Activated CD8-positive, alpha-beta memory T cell treated with anti-CD3 and anti-CD28 coated beads for 36 hours (primary cell): ENCODE measurements around the gene PCNX2. TPM values are rescaled to one million over a fixed set of nuclear protein-coding genes. Genes with fewer than 3 reads are reported as not detected.

Experiments
- CTCF ChIA-PET: fragments of 350-600 bp; sonication (Branson Sonifier 250); formaldehyde crosslinking; loops from one replicate; lab custom pipeline; 2021; ENCODE audit warnings: antibody characterized with exemption; lab: Charles Lee
- POLR2A ChIA-PET: fragments of 350-600 bp; sonication (Branson Sonifier 250); formaldehyde crosslinking; loops from one replicate; lab custom pipeline; 2021; ENCODE audit warnings: antibody characterized with exemption; lab: Charles Lee
- total RNA-seq, 2 experiments: library from RNA; stranded (reverse); gene quantifications; one replicate each; pipeline ENCODE4 v1.2.3, GENCODE V29; 2021

PCNX2 gene
- total RNA-seq, 2 experiments from 2014 or later, result 18.7 to 20.2 TPM

DNA sequence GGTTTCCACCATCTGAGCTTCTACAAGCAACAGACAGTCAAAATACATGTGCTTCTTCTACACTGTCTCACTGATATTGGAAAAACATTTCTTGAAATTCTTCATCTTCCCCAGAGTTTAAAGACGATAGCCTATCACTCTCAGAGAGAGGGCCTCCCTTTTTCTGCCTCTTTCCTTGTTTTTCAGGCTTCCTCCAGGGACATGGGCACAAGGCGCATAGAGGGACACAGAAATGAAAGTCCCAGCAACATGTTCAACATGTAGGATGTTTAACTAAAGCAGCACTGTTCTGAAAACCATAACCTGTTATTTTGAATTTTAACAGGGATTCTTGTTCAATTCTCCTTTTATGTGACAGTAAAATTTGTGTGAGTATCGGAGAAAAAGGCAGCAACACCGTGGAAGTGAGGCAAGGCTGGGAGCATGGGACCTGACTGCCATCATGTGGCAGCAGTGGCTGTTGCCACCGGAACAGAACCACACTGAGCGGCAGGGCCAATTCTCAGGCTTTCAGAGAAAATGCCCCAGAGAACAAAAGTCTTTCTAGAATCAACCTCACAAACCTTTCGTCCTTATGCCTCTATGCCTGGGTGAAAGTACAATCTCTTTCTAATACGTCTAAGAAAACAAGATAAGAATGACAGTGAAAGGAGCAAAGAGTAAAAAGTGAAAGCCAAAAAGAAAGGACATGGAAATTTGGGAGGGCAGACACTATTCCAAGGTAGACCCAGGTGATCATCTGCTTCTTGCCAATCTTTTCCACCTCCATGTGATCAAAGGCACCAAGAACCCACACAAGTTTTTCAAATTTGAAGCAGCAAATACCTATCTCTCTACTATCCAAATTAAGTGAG, 54.5 kb downstream of the PCNX2 start:
- ChIA-PET POLR2A (no interaction called here), CTCF (interaction anchor here (0.5 kb wide), 1 partner anchor 22 kb away, joined by 3 read pairs; no protein-coding TSS in a partner anchor)

DNA sequence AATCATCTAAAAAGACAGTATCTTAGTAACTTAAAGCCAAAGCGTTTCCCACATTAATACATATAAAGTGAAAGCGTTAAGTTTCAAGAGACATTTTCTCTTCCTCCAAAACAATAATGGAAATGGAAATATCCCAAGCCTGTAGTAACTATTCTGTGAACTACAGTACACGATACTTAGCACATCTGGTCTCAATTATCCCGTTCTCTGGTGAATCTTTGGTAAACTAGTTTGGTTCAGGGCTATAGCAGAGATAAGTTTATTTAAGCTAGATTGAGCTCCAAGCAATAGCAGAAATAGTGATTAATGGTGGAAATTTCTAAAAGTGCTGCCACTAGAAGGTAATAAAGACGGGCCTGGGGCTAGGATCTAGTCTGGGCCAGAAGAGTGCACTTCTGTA, 55.2 kb downstream of the PCNX2 start:
- ChIA-PET POLR2A (no interaction called here), CTCF (no interaction called here)

DNA sequence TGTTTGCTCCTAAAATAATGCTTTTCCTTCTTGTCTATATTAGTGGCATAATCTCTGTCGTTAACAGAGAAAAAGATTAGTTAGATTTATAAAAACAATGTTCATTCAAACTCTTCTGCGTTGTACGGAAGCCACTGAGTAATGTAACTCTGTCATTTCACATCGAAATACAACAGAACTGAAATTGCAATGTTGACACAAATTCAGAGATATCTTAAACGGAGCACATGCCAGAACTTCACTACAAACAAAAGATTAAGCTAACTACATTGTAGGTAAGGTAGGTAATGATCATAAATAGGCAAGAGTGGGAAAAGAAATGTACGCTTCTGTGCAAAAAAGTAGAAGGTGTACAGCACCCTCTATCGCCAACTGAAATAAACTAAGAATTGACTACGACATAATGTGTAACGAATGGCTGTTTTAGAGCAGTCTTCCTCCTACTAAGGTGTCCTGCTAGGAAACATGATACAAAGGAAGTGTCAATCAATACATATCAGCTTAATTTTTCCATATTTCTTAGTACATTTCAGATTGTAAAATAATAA, 56.6 kb downstream of the PCNX2 start:
- CTCF ChIA-PET, result no interaction called here
- POLR2A ChIA-PET, result no interaction called here

DNA sequence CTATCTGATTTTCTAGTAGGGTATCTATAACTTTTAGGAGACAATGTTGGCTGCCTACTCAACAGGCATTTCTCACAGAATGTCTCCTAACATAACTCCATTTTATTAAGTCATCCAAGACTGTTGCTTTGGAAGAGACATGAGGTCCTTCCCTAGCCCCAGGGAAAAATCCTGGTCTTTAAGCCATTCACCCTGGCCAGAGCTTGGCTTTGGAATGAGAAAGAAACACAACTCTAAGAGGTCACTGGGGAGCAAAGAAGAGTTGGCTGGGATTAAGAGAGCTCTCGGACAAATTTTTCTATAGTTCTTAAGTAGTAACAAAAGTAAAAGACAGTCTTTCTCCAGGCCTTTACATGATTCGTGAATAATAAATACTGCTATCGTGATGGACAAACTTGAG, 57.9 kb downstream of the PCNX2 start:
- ChIA-PET CTCF (no interaction called here), POLR2A (no interaction called here)

DNA sequence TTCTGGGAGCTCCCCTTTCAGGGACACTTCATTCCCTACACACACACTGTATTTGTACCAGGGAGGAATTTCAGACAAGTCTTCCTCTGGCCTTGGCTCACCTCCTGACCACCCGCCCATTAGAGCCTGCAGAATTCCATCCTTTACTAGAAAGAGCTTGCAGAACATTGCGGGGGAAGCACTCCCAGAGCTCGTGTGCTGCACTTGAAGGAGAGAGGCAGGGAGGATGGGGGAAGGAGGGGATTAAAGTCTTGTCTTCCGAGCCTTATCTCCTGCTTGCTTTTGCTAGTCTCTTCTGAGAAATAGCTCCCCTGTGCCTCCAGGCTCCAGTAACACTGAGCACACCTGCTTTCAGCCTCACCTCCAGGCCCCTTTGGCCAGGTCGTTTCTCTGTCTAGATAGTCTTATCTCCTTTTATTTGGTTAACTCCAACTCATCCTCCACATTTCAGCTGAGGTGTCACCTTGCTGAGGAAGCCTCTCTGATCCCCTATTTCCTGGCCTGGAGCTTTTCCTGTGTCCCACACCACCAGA, 62.0 kb downstream of the PCNX2 start:
- ChIA-PET CTCF (no interaction called here), POLR2A (no interaction called here)

DNA sequence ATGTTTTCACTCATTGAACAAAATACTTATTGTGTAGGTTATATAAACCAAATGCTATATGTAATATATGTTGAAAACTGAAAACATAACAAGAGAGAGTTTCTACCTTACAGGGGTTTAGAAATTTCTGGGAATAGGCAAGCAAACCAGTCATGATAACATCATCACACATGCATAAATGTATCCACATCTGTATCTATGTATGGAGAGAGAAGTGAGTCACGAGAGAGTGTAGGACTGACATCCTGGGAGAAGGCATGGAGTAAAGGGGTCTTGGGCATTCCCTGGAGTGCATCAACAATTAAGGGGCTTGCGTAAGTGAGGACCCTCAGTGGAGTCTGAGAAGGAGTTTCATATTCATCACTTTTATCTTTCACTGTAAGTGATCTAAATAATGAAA, 65.5 kb downstream of the PCNX2 start:
- ChIA-PET POLR2A (no interaction called here), CTCF (no interaction called here)

DNA sequence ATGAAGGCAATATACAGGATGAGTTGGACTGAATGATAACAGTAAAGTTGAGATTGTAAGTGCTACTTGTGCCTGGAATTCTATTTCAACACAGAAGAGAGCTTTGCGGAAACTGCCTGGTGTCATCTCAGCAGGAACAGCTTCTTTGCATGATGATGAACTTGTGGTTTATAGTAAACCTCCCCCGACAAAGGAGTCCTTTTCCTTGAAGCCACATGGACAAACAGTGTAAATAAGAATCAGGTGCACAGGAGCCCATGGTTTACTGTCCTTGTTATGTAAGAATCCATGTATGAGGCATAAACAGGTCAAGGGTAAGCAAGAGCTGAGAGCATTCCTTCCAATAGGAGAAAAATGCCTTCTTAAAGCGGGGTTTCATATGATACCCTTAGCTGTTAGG, 66.2 kb downstream of the PCNX2 start:
- ChIA-PET POLR2A (no interaction called here), CTCF (no interaction called here)

DNA sequence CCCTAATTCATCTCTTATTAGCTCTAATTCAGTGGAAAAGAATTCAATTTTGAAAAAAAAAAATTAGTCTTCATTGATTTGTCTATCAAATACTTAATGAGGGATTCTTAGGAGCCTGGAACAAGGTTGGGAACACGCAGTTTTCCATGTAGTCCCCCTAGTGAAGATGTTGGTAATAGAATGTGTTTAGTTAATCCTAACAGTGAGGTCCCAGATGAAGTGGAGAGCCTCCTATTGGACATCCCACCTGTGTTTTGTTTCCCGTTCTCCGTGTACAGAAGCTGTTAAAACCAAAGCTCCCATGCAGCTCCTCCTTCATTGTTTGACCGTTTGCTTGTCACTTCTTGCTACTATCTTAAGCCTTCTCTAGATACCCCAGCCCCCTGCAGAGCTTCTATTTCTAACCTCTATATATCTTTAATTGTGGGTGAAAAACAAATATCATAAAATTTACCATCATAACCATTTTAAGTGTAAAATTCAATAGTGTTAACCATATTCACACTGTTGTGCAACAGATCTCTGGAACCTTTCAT, 67.5 kb downstream of the PCNX2 start:
- ChIA-PET CTCF (no interaction called here), POLR2A (no interaction called here)

DNA sequence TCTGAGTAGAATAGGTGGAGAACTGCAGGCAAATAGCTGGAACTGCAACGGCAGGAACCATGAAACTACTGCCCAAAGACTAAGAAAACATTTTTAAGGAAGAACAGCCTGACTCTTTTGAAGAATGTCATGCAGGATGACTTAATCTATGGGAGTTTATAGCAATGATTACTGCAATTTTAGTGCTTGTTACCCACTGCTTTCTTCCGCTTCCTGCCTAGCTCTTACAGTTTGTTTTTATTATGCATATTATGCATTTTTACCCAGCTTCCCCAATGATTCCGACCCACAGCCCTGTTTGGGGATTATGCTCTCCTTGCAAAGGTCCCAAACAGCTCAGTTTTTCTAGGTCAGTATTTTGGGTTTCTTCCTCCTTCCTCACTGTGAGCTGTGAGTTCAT, 71.2 kb downstream of the PCNX2 start:
- POLR2A ChIA-PET, result no interaction called here
- CTCF ChIA-PET, result no interaction called here

DNA sequence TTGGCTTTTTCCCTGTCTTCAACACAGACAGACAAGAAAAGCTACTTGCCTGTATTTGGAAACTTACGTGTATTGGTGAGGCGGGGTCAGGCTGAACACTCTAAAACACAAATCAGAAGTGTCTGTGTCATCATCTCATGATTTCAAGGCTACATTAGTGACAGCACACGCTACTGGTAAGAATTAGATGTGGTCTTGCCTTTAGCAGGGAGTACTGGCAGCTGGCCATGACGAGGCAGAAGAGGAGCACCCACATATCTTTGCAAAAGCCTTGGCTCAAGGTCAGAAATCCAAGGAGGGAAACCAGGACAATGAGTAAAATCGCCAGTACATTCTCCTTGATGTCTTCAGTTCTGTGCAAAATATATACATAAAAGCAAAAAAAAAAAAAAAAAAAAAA, 77.7 kb downstream of the PCNX2 start:
- ChIA-PET CTCF (no interaction called here), POLR2A (no interaction called here)

DNA sequence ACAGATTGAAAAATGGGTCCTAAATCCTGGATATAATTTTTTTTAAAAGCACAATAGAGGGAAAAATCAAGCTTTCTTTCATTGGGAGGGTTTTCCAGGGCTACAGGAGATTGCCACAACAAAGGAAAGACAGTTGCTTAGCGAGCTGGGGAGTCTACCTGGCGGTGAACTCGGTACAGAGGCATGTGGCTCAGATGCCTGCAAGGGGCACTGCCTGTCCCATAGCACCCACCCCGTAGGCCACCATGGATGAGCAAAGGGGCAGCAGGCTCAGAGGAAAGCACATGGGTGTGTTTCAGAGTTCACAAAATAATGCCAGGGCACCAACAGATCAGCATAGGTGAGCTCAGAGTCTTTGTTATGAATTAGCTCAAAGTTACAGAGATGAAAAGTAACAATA, 79.5 kb downstream of the PCNX2 start:
- ChIA-PET POLR2A (no interaction called here), CTCF (no interaction called here)

DNA sequence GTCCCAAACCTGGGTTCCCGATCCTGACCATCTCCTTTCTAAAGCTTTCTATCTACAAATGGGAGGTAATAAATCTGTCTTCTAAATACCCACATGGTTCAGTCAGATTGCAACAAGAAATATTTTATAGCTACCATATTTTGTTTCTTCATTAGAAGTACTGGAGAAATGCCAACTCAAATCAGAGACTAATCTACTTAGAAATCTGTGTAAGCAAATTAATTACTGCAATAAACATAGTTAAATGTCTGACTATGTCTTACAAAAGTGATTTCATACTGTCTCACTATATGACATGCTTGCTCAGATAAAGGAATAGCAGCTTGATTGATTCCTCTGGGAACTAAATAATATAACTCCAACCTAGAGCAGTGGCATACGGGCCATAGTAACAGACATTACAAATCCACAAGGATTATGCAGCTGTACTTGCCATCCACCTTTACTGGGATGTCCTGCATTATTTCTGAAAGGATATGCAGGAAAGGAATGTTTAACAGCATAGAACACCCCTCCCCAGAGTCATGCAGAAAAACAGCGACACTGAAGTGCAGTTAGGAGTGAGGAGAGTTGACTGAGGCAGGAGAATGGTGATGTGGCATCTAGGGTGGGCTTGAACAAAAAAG, 80.3 kb downstream of the PCNX2 start:
- ChIA-PET POLR2A (no interaction called here), CTCF (no interaction called here)

DNA sequence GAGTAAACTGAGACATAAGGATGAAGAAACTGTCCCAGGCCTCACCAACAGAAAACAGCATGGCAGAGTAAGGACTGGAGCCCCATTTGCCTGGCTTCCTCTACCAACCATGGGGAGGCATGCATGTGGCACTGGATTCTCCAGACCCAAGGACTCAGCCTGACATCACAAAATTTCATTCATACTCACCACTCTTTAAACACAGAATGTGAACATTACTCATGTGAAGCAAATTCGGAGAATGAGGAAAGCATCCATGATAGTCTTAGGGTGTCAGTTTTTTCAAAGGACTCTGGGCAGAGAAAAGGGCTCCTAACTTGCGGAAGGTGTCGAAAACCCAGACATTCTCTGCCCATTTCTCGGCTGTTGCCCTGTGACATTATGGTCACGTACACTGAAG, 83.9 kb downstream of the PCNX2 start:
- CTCF ChIA-PET, result no interaction called here
- POLR2A ChIA-PET, result no interaction called here

DNA sequence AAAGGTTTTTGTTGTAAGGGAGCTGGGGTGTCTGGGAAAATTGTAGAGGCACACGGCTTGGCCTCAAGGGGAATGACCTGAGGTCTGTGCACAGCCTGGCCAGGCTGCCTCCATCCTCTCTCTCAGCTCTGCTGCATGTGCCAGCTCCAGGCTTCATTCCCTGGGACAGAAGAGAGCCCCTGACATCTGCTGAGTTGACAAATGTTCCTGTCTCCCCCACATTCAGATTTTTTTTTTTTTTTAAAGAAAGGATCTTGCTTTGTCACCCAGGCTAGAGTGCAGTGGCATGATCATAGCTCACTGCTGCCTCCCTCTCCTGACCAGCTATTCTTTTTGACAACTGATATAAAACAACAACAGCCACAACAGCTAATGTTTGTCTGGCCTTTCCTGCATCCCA, 84.4 kb downstream of the PCNX2 start:
- CTCF ChIA-PET, result no interaction called here
- POLR2A ChIA-PET, result no interaction called here

DNA sequence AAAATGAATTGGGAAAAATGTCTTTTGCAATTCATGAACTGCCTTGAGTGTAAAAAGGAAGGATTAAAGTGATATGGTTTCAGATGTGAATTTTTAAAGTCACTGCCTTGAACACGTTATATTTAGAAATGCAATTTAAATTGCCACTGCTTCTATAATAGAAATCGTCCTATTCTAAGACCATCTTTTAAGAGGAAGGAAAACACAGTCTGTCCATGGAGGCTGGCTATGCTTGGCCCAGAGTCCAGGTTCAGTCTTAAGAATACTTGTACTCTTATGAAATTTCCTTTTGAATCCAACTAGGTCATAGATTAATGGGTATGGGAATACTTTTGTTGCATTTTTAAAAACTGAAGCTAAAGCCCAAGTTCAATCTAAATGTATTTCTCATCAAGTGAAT, 86.0 kb downstream of the PCNX2 start:
- POLR2A ChIA-PET, result no interaction called here

DNA sequence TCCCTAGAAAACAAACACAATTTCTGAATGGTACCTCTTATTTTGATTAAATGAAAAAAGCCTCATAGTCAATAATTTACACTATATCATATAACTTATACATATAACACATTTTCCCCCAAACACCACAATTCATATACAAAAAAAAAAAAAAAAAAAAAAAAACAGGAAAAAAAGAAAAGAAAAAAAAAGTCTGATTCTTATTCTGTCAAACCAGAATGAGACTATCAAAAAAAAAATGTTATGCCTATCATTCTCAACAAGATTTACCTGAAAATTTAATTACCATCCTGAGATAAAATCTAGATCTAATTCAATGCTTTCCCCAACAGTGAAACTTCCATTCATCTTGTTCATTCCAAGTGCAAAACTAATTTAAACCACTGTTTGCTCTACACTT, 86.8 kb downstream of the PCNX2 start:
- POLR2A ChIA-PET, result no interaction called here
- CTCF ChIA-PET, result no interaction called here

More for the DNA sequence above, 86.0 kb downstream of the PCNX2 start:
- CTCF ChIA-PET, result no interaction called here

DNA sequence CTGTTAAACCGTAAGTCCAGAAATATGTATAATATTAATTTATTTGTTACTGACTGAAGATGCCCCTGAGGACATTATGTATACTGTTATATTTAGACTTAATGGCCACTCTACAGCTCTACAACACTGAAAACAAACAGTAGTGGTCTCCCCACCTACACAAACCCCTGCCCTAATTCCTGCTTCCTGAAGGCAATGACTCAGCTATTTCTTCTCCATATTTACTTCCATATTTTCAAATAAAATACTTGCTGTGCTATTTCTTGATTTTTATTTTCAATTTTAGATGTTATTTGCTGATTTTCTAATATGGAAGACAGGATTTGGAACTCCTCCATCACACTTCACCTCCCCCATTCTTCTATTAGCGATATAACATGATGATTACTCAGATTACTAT, 97.6 kb downstream of the PCNX2 start:
- ChIA-PET POLR2A (no interaction called here), CTCF (no interaction called here)

DNA sequence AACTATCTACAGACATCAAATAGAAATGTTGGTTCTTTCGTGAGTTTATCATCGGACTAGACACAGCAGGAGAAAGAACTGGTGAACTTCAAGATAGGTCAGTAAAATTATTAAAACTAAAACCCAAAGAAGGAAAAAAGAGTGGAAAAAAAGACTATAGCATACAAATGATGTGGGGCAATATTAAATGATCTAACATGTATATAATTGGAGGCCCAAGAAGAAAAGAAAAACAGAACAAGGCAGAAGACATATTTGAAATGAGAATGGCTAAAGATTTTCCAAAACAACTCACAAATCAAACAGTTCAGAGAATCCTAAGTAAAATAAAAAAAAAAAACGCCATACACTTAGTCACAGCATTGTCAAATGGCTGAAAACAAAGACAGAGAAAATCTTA, 101.8 kb downstream of the PCNX2 start:
- CTCF ChIA-PET, result no interaction called here

DNA sequence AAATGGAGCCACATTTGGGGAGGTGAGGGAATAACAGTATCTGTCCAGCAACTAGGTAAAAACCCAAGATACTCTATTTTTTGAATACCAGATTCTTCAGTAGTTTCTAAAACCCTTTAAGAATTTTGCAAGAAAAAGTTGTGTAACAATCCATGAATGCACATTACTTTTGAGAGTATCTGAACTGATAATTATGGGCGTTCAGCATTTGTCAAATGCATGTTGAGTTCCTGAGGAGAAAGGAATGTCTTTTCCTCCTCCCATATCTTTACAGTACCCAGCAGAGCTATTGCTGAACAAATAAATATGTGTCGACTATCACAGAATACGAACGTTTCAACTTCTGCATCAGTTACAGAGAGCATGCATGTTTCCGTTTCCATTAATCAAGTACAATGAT, 104.5 kb downstream of the PCNX2 start:
- CTCF ChIA-PET, result no interaction called here

More for the DNA sequence above, 101.8 kb downstream of the PCNX2 start:
- POLR2A ChIA-PET, result no interaction called here

DNA sequence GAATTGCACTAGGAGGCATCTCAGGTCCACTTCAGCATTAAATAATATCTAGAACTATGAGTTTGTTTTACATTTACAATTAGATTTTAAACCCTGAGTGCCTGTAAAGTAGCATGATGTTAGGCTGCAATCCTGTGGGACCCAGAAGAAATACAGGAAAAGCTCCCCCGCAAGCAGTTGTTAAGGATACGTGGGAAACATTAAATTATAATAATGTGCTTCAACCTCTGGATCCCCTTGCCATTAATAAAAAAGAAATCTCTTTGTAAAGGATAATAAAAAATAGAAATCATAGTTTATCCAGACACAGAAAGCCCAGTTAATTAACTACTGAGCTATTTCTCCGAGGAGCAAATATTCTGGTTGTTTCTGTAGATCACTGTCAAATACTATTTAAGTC, 106.0 kb downstream of the PCNX2 start:
- ChIA-PET CTCF (no interaction called here), POLR2A (no interaction called here)

More for the DNA sequence above, 104.5 kb downstream of the PCNX2 start:
- POLR2A ChIA-PET, result no interaction called here
